HL-60 (cell line): ENCODE measurements around the gene EYA4.

Source experiments
- POLR2AphosphoS5 ChIP-seq: IDR thresholded peaks from 2 replicates; pipeline ENCODE4 v1.6.1; 2012; ENCODE audit warnings: low read depth
- TF ChIP-seq, protein P1 (sequence below): IDR thresholded peaks from one replicate; pipeline ENCODE4 v1.5.1; 2011; ENCODE audit warnings: low read length, control low read depth, inconsistent platforms; ENCODE audit not compliant: insufficient read depth

DNA sequence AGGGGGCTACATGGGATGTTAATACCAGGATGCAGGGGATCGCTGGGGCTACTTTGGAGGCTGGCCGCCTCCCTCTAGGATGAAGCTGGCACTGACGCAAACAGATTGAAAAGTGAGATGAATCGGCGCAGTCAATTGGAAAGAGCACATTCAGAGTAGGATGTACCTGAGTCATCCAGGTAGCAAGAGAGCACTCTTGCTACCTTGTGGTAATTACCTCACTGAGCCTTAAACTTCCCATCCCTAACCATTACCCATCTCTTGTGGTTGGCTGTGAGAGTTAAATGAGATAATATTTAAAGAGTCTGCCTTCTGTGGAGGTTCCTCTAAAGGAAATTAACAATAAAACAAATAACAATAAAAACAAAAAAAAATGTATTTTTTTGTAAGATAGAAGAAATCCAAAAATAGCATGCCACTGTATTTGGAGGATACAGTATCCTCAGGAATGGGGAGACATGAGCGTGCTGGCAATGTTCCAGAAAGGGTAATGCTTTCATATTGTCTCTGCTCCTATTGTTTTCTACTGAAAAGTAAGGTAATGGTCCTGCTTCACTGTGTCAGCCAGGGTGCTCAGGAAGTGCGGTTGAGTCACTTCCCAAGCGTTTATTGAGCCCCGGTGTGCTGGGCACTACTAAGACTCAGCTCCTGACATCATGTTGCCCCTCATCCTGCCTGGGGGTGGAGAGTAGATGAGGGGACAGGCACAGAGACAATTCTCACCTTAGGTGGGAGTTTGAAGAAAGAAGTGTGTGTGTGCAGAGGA is 301.1 kb downstream of the EYA4 start:
- TF ChIP-seq, protein P1, sequence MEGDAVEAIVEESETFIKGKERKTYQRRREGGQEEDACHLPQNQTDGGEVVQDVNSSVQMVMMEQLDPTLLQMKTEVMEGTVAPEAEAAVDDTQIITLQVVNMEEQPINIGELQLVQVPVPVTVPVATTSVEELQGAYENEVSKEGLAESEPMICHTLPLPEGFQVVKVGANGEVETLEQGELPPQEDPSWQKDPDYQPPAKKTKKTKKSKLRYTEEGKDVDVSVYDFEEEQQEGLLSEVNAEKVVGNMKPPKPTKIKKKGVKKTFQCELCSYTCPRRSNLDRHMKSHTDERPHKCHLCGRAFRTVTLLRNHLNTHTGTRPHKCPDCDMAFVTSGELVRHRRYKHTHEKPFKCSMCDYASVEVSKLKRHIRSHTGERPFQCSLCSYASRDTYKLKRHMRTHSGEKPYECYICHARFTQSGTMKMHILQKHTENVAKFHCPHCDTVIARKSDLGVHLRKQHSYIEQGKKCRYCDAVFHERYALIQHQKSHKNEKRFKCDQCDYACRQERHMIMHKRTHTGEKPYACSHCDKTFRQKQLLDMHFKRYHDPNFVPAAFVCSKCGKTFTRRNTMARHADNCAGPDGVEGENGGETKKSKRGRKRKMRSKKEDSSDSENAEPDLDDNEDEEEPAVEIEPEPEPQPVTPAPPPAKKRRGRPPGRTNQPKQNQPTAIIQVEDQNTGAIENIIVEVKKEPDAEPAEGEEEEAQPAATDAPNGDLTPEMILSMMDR, result no peak
- no peak for TF ChIP-seq POLR2AphosphoS5
